ENCODE data around the gene MYDGF.

- TF ChIP-seq BHLHE40 (IDR thresholded peaks at IDR 0.05; ENCODE audit: low read length) (no peak), CAMTA2 (CRISPR knock-in tag; IDR thresholded peaks at IDR 0.05; ENCODE audit: borderline replicate concordance) (no peak), RAD21 (CRISPR knock-in tag; IDR thresholded peaks at IDR 0.05) (no peak), SMYD3 (CRISPR knock-in tag; IDR thresholded peaks at IDR 0.05) (no peak), EZH2 (conservative IDR thresholded peaks at IDR 0.05; ENCODE audit: low read depth, low read length) (no peak), SETDB1 (CRISPR knock-in tag; IDR thresholded peaks at IDR 0.05; ENCODE audit: borderline replicate concordance) (no peak), SNAPC4 (CRISPR knock-in tag; IDR thresholded peaks at IDR 0.05) (no peak), NR2C2 (CRISPR knock-in tag; IDR thresholded peaks at IDR 0.05; ENCODE audit: borderline replicate concordance) (no peak), GABPB1 (CRISPR knock-in tag; IDR thresholded peaks at IDR 0.05) (peak; percentile 35; the same call in 1 of the 2 replicates), ZNF234 (CRISPR knock-in tag; conservative IDR thresholded peaks at IDR 0.05) (no peak), SP140L (CRISPR knock-in tag; IDR thresholded peaks at IDR 0.05; ENCODE audit: borderline replicate concordance) (no peak), SNAPC5 (CRISPR knock-in tag; IDR thresholded peaks at IDR 0.05; ENCODE audit: borderline replicate concordance) (no peak), PTBP1 (IDR thresholded peaks at IDR 0.05; ENCODE audit: low read depth, low read length, poor library complexity, severe bottlenecking) (no peak)
Observed at GRCh38 chr19:4609878-4610511, 60.1 kb downstream of the MYDGF start.

Measured in HepG2 (cell line).